SU-DHL-6 (cell line): ENCODE data around the gene TBL1X.
A peak's percentile ranks its signal among the peaks of the same experiment; 100 is the strongest.

Source experiments
- H2AFZ ChIP-seq: fragments of 200-600 bp; sonication (generic); 2 replicates; pipeline ENCODE4 v1.6.1; 2014; ENCODE audit warnings: low read depth, mild to moderate bottlenecking, moderate library complexity, mixed read lengths, antibody characterized with exemption, low read length; ENCODE audit not compliant: severe bottlenecking
- H3F3A ChIP-seq: fragments of 200-600 bp; shearing (Covaris generic); 2 replicates; pipeline ENCODE4 v1.6.0; 2016; ENCODE audit warnings: antibody characterized with exemption, mild to moderate bottlenecking; ENCODE audit not compliant: insufficient read depth
- H3K27ac ChIP-seq: fragments of 200-600 bp; sonication (generic); 2 replicates; pipeline ENCODE4 v1.5.1; 2016; ENCODE audit warnings: low read depth, mild to moderate bottlenecking, low read length, moderate library complexity, mixed read lengths
- H3K27me3 ChIP-seq: fragments of 200-600 bp; sonication (generic), shearing (Covaris generic); 2 replicates; pipeline ENCODE4 v1.6.0; 2014; ENCODE audit warnings: mild to moderate bottlenecking, low read length
- H3K36me3 ChIP-seq: fragments of 200-600 bp; sonication (generic); 2 replicates; pipeline ENCODE4 v1.6.1; 2014; ENCODE audit warnings: mild to moderate bottlenecking, low read length, mixed read lengths
- H3K4me2 ChIP-seq: fragments of 300-600, 200-600 bp; shearing (Covaris generic), sonication (generic); 2 replicates; pipeline ENCODE4 v1.6.0; 2014; ENCODE audit warnings: low read length, low read depth, mild to moderate bottlenecking; ENCODE audit not compliant: poor library complexity, severe bottlenecking
- H3K4me3 ChIP-seq: fragments of 200-600 bp; sonication (generic); 2 replicates; pipeline ENCODE4 v1.5.1; 2014; ENCODE audit warnings: antibody characterized with exemption, low read length, mild to moderate bottlenecking, mixed read lengths; ENCODE audit not compliant: insufficient read depth, poor library complexity, severe bottlenecking
- H3K79me2 ChIP-seq: fragments of 200-600 bp; sonication (generic); 2 replicates; pipeline ENCODE4 v1.6.1; 2014; ENCODE audit warnings: mild to moderate bottlenecking, low read length, moderate library complexity; ENCODE audit not compliant: insufficient read depth
- H3K9ac ChIP-seq: fragments of 200-600 bp; sonication (generic); 2 replicates; pipeline ENCODE4 v1.7.0; 2014; ENCODE audit warnings: mild to moderate bottlenecking, low read length
- H3K9me2 ChIP-seq: fragments of 200-600 bp; sonication (generic); replicated peaks from 2 replicates; pipeline ENCODE4 v1.6.1; 2014; ENCODE audit warnings: low read length; ENCODE audit not compliant: insufficient read depth
- H3K9me3 ChIP-seq: fragments of 200-600 bp; sonication (generic); 2 replicates; pipeline ENCODE4 v1.6.1; 2014; ENCODE audit warnings: low read length, mixed read lengths; ENCODE audit not compliant: insufficient read depth
- H4K20me1 ChIP-seq: fragments of 200-600 bp; sonication (generic); 2 replicates; pipeline ENCODE4 v1.6.1; 2014; ENCODE audit warnings: low read depth, mild to moderate bottlenecking, antibody characterized with exemption, low read length, moderate library complexity, mixed read lengths
- EZH2phosphoT487 ChIP-seq: fragments of 200-600 bp; sonication (generic), shearing (Covaris generic); conservative IDR thresholded peaks from 2 replicates; pipeline ENCODE4 v1.6.1; 2018; ENCODE audit warnings: mild to moderate bottlenecking, antibody characterized with exemption, low read length, moderate library complexity, mixed read lengths
- TF ChIP-seq, protein P1 (sequence below): fragments of 200-600 bp; sonication (generic); IDR thresholded peaks from one replicate; pipeline ENCODE4 v1.5.1; 2017; ENCODE audit warnings: antibody characterized with exemption, mild to moderate bottlenecking, low read length, moderate library complexity; ENCODE audit not compliant: insufficient read depth, poor library complexity, severe bottlenecking

TBL1X gene

DNA sequence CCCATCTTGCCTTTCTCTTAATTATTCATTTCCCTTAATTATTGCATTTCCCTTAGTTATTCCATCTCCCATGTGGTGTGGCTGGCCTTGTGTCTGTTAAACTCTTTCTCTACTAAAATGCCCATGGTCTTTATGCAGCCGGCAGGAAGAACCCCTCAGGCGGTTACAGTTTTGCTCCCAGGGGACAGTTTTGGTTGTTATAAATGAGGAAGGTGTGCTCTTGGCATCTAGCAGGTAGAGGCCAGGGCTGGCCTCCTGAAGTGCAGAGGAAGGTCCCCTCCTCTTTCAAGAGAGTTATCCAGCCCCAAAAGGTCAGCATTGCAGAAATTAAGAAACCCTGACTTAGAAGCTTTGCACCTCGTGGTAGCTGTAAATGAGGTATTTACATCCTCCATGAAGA lies 18.0 kb downstream of the TBL1X start:
- peaks cover 13% of the 10 kb centered on the region; the same call in 1 of the 2 replicates for H3K79me2 ChIP-seq

DNA sequence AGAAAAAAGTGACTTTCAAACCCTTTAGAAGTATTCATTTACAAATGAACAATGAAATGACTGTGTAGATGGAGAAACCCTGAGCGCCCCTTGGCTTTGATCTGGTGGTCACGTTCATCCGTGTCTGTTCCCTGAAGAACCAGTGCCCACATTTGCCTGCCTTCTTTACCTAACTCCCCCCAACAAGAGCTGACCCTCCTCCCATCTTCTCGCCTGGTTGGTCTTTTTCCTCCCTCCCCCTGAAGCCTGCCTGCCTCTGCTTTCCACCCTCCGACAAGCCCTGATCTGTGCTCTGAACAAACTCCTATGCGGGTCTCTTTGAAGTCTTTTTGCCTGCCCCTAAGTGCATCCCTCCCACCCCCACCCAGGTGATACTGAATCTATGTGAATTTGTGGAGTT lies 18.5 kb downstream of the TBL1X start:
- Histone ChIP-seq H4K20me1 (no peaks in the 10 kb centered on the region), H3K79me2 (peaks cover 11% of the 10 kb centered on the region; the same call in 1 of the 2 replicates), H3K36me3 (0 out of 2 replicates have a peak, but pooled peaks cover 4% of the 10 kb centered on the region), H3K4me3 (no peak overlapping the region), H3K27ac (no peak overlapping the region), H3K9me2 (no peaks in the 10 kb centered on the region), H3K9ac (no peak overlapping the region), H3F3A (no peaks in the 10 kb centered on the region), H3K27me3 (no peaks in the 10 kb centered on the region), H3K4me2 (no peak overlapping the region), H2AFZ (no peak overlapping the region), H3K9me3 (no peaks in the 10 kb centered on the region)
- TF ChIP-seq, protein P1, sequence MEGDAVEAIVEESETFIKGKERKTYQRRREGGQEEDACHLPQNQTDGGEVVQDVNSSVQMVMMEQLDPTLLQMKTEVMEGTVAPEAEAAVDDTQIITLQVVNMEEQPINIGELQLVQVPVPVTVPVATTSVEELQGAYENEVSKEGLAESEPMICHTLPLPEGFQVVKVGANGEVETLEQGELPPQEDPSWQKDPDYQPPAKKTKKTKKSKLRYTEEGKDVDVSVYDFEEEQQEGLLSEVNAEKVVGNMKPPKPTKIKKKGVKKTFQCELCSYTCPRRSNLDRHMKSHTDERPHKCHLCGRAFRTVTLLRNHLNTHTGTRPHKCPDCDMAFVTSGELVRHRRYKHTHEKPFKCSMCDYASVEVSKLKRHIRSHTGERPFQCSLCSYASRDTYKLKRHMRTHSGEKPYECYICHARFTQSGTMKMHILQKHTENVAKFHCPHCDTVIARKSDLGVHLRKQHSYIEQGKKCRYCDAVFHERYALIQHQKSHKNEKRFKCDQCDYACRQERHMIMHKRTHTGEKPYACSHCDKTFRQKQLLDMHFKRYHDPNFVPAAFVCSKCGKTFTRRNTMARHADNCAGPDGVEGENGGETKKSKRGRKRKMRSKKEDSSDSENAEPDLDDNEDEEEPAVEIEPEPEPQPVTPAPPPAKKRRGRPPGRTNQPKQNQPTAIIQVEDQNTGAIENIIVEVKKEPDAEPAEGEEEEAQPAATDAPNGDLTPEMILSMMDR: no peak
- no peak for TF ChIP-seq EZH2phosphoT487

More for the DNA sequence above, 18.0 kb downstream of the TBL1X start:
- Histone ChIP-seq H3K4me2 (peak overlapping the region; percentile 5), H3K9me2 (no peaks in the 10 kb centered on the region), H3K9me3 (no peaks in the 10 kb centered on the region), H4K20me1 (no peaks in the 10 kb centered on the region), H3K4me3 (no peak overlapping the region), H3K9ac (no peak overlapping the region), H3F3A (no peaks in the 10 kb centered on the region), H3K27ac (no peak overlapping the region), H2AFZ (no peak overlapping the region), H3K27me3 (no peaks in the 10 kb centered on the region), H3K36me3 (0 out of 2 replicates have a peak, but pooled peaks cover 4% of the 10 kb centered on the region)
- TF ChIP-seq, protein P1: no peak
- no peak for TF ChIP-seq EZH2phosphoT487

DNA sequence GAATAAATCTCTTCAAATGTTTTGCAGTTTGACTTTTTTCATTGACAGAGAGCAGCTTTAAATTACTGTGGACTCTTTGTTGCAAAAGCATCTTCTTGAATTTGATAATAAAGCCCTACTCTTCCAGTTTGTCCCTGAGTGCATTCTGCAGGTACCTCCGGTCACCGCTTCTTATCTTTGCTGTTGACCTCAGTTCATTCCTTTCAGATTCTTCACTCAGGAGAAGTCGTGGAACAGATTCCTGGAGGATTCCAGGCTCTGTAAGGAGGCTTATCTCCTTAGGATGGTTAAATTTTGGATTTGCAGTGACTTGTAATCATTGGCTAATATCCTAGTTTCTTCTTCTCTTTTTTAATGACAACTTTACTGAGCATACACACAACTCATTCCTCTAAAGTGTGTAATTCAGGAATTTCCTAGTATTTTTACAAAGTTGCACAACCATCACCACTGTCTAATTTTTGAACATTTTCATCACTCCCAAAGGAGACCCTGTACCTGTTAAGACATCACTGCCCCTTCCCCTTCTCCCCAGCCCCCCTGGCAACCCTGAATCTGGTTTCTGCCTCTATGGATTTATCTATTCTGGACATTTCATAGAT lies 22.0 kb downstream of the TBL1X start:
- Histone ChIP-seq H3K9ac (no peak overlapping the region), H3K27ac (no peak overlapping the region), H3K27me3 (no peaks in the 10 kb centered on the region), H3K79me2 (peaks cover 9% of the 10 kb centered on the region; the same call in 1 of the 2 replicates), H3K4me2 (no peak overlapping the region), H4K20me1 (no peaks in the 10 kb centered on the region), H3K4me3 (no peak overlapping the region), H3K9me3 (no peaks in the 10 kb centered on the region), H3K9me2 (no peaks in the 10 kb centered on the region), H3F3A (no peaks in the 10 kb centered on the region), H3K36me3 (no peaks in the 10 kb centered on the region), H2AFZ (no peak overlapping the region)
- TF ChIP-seq, protein P1: no peak
- no peak for TF ChIP-seq EZH2phosphoT487
